ENCODE results near the gene KIRREL3.

Gene KIRREL3

GRCh38 chr11:126700768-126701519 is 299.6 kb downstream of the KIRREL3 start:
- DNase-seq: no peak

GRCh38 chr11:126698576-126698975 is 302.0 kb downstream of the KIRREL3 start:
- DNase-seq: no peak

GRCh38 chr11:126697936-126698335 is 302.6 kb downstream of the KIRREL3 start:
- DNase-seq: no peak

GRCh38 chr11:126696982-126697381 is 303.6 kb downstream of the KIRREL3 start:
- no peak for DNase-seq

GRCh38 chr11:126695293-126695692 is 305.3 kb downstream of the KIRREL3 start:
- no peak for DNase-seq

GRCh38 chr11:126694065-126694625 is 306.4 kb downstream of the KIRREL3 start:
- no peak for DNase-seq

GRCh38 chr11:126687477-126687876 is 313.1 kb downstream of the KIRREL3 start:
- DNase-seq: no peak

GRCh38 chr11:126686938-126687337 is 313.6 kb downstream of the KIRREL3 start:
- no peak for DNase-seq

- no peak for DNase-seq
Observed at GRCh38 chr11:126683766-126684728, 316.5 kb downstream of the KIRREL3 start.

- DNase-seq: no peak
Observed at GRCh38 chr11:126682590-126682989, 318.0 kb downstream of the KIRREL3 start.

GRCh38 chr11:126680700-126681099 is 319.9 kb downstream of the KIRREL3 start:
- DNase-seq: no peak

- DNase-seq: no peak
Observed at GRCh38 chr11:126680131-126680530, 320.4 kb downstream of the KIRREL3 start.

- no peak for DNase-seq
Observed at GRCh38 chr11:126679033-126679432, 321.5 kb downstream of the KIRREL3 start.

- DNase-seq: no peak
Observed at GRCh38 chr11:126676536-126676935, 324.0 kb downstream of the KIRREL3 start.

- no peak for DNase-seq
Observed at GRCh38 chr11:126673319-126673718, 327.3 kb downstream of the KIRREL3 start.

GRCh38 chr11:126669416-126669815 is 331.2 kb downstream of the KIRREL3 start:
- DNase-seq: no peak

GRCh38 chr11:126664643-126665042 is 335.9 kb downstream of the KIRREL3 start:
- no peak for DNase-seq

- DNase-seq: no peak
Observed at GRCh38 chr11:126663749-126664592, 336.6 kb downstream of the KIRREL3 start.

- no peak for DNase-seq
Observed at GRCh38 chr11:126662035-126662790, 338.4 kb downstream of the KIRREL3 start.

- no peak for DNase-seq
Observed at GRCh38 chr11:126660761-126661425, 339.7 kb downstream of the KIRREL3 start.

- DNase-seq: peak; percentile 16
Observed at GRCh38 chr11:126660321-126660720, 340.2 kb downstream of the KIRREL3 start.

Data from NCI-H774 (cell line).